Testis (tissue), 3 donors: ENCODE measurements around the gene PDP2. TPM values are rescaled to one million over a fixed set of nuclear protein-coding genes. Genes with fewer than 3 reads are reported as not detected.
A peak's percentile ranks its signal among the peaks of the same experiment; 100 is the strongest.

Experiments used
- DNase-seq: peaks from one replicate; pipeline ENCODE4 v3.0.0-alpha.2; 2019
- H3K27ac ChIP-seq, 2 donors: fragments of 200-600 bp; sonication (generic); one replicate each; pipeline ENCODE4 v1.5.1; 2019
- H3K27me3 ChIP-seq: fragments of 200-600 bp; sonication (generic); one replicate; pipeline ENCODE4 v1.5.1; 2019
- H3K36me3 ChIP-seq: fragments of 200-600 bp; sonication (generic); one replicate; pipeline ENCODE4 v1.5.1; 2017; ENCODE audit warnings: low read depth; ENCODE audit errors: missing control alignments
- H3K4me1 ChIP-seq: fragments of 200-600 bp; sonication (generic); one replicate; pipeline ENCODE4 v1.5.1; 2019
- H3K4me3 ChIP-seq, 2 donors: fragments of 200-600 bp; sonication (generic); one replicate each; pipeline ENCODE4 v1.5.1; 2017 to 2019
- H3K9me3 ChIP-seq: fragments of 200-600 bp; sonication (generic); one replicate; pipeline ENCODE4 v1.5.1; 2017
- CTCF ChIP-seq, 3 experiments: fragments of 450-650 bp in 2 of 3; fragments of 200-600 bp in 1 of 3; sonication (generic) in 1 of 3; IDR thresholded peaks; one replicate each; pipeline ENCODE4 v1.5.1; 2016 to 2019; ENCODE audit warnings: antibody characterized with exemption in 3 of 3, mild to moderate bottlenecking in 2 of 3, moderate library complexity in 1 of 3
- POLR2A ChIP-seq: fragments of 450-650 bp; IDR thresholded peaks from one replicate; pipeline ENCODE4 v1.6.1; 2017; ENCODE audit warnings: antibody characterized with exemption, mild to moderate bottlenecking, moderate library complexity
- WGBS, 2 donors: methylation state at CpG; one replicate each; pipeline ENCODE4 v1.1.5; 2018; 5-methylcytosine and 5-hydroxymethylcytosine counted together
- intact Hi-C: fragments of 100-400 bp; cut with DNase I; formaldehyde crosslinking; loops from one replicate; pipeline ENCODE4 v1.15.1; 2023; ENCODE audit warnings: low total_unique reads
- polyA plus RNA-seq: library from polyadenylated mRNA; stranded (reverse); fragments of 350-450 nt; fragmentation: Illumina TruSeq; extraction: RNeasy Lipid Tissue Mini Kit (QIAGEN cat#74804); gene quantifications from one replicate; pipeline ENCODE4 v1.2.3, GENCODE V29; 2014; ENCODE audit warnings: low read depth, low replicate concordance; ENCODE audit not compliant: insufficient read depth
- total RNA-seq, 2 donors: library from RNA; depleted of rRNA; stranded (reverse); fragments of >200 nt; gene quantifications; one replicate each; pipeline ENCODE4 v1.2.3, GENCODE V29; 2016

The PDP2 gene
- total and polyA plus RNA-seq, 3 donors from 2014 or later = 14.0 to 23.9 (median 22.9) TPM

DNA sequence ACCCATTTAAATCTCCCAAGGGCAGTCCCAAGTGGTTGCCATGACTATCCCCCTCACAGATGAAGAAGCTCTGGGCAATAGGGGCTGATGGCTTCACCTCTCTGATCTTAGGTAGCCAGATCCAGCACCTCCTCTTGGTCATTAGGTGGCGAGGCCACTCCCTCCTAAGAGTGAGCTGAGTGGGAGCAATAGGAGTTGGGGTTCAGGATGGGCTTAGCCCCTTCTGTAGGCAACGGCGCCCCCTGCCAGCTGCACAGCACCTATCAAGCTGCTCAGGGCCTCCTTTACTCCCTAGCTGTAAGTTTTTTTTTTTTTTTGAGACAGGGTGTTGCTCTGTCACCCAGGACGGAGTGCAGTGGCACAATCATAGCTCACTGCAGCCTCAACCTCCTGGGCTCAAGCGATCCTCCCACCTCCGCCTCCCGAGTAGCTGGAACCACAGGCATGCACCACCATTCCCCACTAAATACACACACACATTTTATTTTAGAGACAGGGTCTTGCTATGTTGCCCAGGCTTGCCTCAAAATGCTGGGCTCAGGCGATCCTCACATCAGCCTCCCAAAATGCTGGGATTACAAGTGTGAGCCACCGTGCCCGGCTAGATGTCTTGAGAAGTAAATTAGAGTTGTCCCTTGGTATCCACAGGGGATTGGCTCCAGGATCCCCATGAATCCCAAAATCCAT, 48.5 kb downstream of the PDP2 start:
- WGBS, 2 donors = 84 to 89% methylated on average over 10 of the region's 10 CpGs
- H3K4me3 ChIP-seq = no peak overlapping the region
- no peaks in the 10 kb centered on the region for H3K36me3 ChIP-seq
- peak; percentile 50 for DNase-seq
- no peaks in the 10 kb centered on the region for H3K27me3 ChIP-seq
- H3K27ac ChIP-seq = no peak overlapping the region
- TF ChIP-seq POLR2A (no peak), CTCF (IDR thresholded peaks at IDR 0.05) (peak in 1 of 3 experiments; percentile 18)
- H3K9me3 ChIP-seq = no peaks in the 10 kb centered on the region
- intact Hi-C loops = no loop called here
- H3K4me1 ChIP-seq = peaks cover 21% of the 10 kb centered on the region

- Histone ChIP-seq H3K27me3 (no peaks in the 10 kb centered on the region), H3K4me1 (peaks cover 22% of the 10 kb centered on the region), H3K27ac (no peak overlapping the region), H3K9me3 (no peaks in the 10 kb centered on the region), H3K36me3 (no peaks in the 10 kb centered on the region), H3K4me3 (no peak overlapping the region)
- intact Hi-C loops = no loop called here
- no peak for DNase-seq
- 57 to 62% methylated on average over 4 of the region's 4 CpGs for WGBS, 2 donors
- TF ChIP-seq POLR2A (no peak), CTCF (IDR thresholded peaks at IDR 0.05) (no peak)
Measured at GRCh38 chr16:66930189-66930588, 49.9 kb downstream of the PDP2 start.

DNA sequence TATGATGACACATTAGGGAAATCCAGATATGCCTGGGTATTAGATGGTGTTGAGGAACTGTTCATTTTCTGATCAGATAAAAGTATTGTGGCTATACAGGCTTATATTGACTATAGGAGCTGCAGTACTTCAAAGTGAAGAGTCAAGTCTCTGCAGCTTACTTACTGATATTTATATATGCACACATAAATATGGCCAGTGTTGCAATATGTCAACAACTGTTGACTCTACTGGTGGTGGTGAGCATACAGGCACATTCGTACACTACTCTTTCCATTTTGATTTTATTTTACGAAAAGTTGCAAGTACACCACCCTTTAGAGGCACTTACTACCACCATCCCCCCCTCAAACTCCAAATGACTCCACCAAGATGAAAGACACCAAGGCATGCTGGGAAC, 51.4 kb downstream of the PDP2 start:
- no peaks in the 10 kb centered on the region for H3K36me3 ChIP-seq

DNA sequence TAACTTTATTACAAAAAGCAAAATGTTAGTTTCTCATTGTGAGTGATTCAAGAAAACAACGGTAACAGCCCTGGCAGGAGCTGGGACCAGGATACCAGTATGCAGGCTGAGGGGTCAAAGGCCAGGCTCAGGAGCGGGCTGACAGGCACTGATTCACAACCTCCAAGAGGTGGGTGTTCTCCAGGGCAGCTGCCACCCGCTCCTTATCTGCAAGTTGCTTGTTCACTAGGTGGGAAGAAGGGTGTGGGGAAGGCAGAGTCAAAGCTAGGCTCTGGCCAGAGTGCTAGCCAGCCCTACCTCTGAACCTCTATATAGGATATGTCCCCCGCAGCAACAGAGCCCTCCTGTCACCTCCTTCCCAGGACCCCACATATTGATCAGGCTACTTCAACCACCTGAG, 51.8 kb downstream of the PDP2 start:
- peaks cover 27% of the 10 kb centered on the region for H3K4me1 ChIP-seq
- 70 to 88% methylated on average over 4 of the region's 4 CpGs for WGBS, 2 donors
- TF ChIP-seq CTCF (IDR thresholded peaks at IDR 0.05) = no peak
- TF ChIP-seq POLR2A = no peak
- no peaks in the 10 kb centered on the region for H3K9me3 ChIP-seq
- H3K27ac ChIP-seq = no peak overlapping the region
- no peaks in the 10 kb centered on the region for H3K27me3 ChIP-seq
- no peak overlapping the region for H3K4me3 ChIP-seq
- no peak for DNase-seq
- H3K36me3 ChIP-seq = no peaks in the 10 kb centered on the region
- intact Hi-C loops = no loop called here

More for the DNA sequence above, 51.4 kb downstream of the PDP2 start:
- 74 to 88% methylated on average over 2 of the region's 2 CpGs for WGBS, 2 donors
- no peak overlapping the region for H3K27ac ChIP-seq
- no peaks in the 10 kb centered on the region for H3K9me3 ChIP-seq
- no peak for TF ChIP-seq POLR2A
- no peak for TF ChIP-seq CTCF (IDR thresholded peaks at IDR 0.05)
- intact Hi-C loops = no loop called here
- no peak overlapping the region for H3K4me3 ChIP-seq
- H3K27me3 ChIP-seq = no peaks in the 10 kb centered on the region
- peaks cover 25% of the 10 kb centered on the region for H3K4me1 ChIP-seq
- DNase-seq = no peak

DNA sequence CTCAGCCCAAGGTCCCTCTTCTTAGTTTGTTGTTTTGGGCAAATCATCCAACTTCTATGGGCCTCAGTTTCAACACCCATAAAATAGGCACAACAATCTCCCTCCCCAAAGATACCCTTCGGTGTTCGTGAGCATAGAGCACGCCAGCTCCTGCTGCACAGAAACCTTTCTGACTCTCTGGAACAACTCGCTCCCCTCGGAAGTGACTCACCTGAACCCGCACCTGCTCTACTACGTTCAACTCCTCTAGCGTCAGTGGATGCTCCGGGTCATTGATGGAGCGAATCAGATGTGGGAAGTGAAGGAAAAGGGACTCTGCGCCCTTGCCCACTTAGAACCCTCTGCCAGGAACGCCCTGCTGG, 53.4 kb downstream of the PDP2 start:
- Histone ChIP-seq H3K4me3 (peak overlapping the region; percentile 72 to 99), H3K9me3 (no peaks in the 10 kb centered on the region), H3K4me1 (peaks cover 27% of the 10 kb centered on the region), H3K36me3 (no peaks in the 10 kb centered on the region), H3K27ac (peak overlapping the region; percentile 82 to 89), H3K27me3 (no peaks in the 10 kb centered on the region)
- no peak for DNase-seq
- TF ChIP-seq POLR2A (no peak), CTCF (IDR thresholded peaks at IDR 0.05) (no peak)
- 1% methylated on average over 12 of the region's 12 CpGs for WGBS, 2 donors
- intact Hi-C loops = no loop called here
